Chondrocyte (in vitro differentiated cells): Measurements from ENCODE around the gene GNG2. TPM values are rescaled to one million over a fixed set of nuclear protein-coding genes. Genes with fewer than 3 reads are reported as not detected.

Source experiments
- DNase-seq: peaks from one replicate; pipeline ENCODE4 v3.0.0; 2021; ENCODE audit warnings: mixed read lengths, low spot score
- H3K27ac Mint-ChIP-seq: one replicate; pipeline ENCODE4 v1.8.0; 2021; ENCODE audit warnings: mild to moderate bottlenecking, moderate library complexity, mixed read lengths; ENCODE audit not compliant: unreplicated experiment
- H3K27me3 Mint-ChIP-seq: 2 replicates; pipeline ENCODE4 v1.8.0; 2021; ENCODE audit warnings: low read depth, mixed read lengths
- H3K36me3 Mint-ChIP-seq: 2 replicates; pipeline ENCODE4 v1.8.0; 2021; ENCODE audit warnings: low read depth, mixed read lengths
- H3K4me1 Mint-ChIP-seq: 2 replicates; pipeline ENCODE4 v1.8.0; 2021; ENCODE audit warnings: low read depth, mild to moderate bottlenecking, mixed read lengths
- H3K4me3 Mint-ChIP-seq: one replicate; pipeline ENCODE4 v1.8.0; 2021; ENCODE audit warnings: mild to moderate bottlenecking, moderate library complexity, mixed read lengths; ENCODE audit not compliant: unreplicated experiment
- H3K9me3 Mint-ChIP-seq: 2 replicates; pipeline ENCODE4 v1.8.0; 2021; ENCODE audit warnings: low read depth, mixed read lengths
- total RNA-seq: library from RNA; stranded (reverse); gene quantifications from 3 replicates; pipeline ENCODE4 v1.2.1, GENCODE V29; 2021
- TF ChIP-seq, protein P1 (sequence below): fragments of 200-600 bp; sonication (generic); IDR thresholded peaks from 2 replicates; pipeline ENCODE4 v1.5.0; 2021; ENCODE audit warnings: antibody characterized with exemption, mild to moderate bottlenecking, moderate library complexity

The GNG2 gene
- total RNA-seq, 1 donor from 2014 or later = 2.4 TPM

DNA sequence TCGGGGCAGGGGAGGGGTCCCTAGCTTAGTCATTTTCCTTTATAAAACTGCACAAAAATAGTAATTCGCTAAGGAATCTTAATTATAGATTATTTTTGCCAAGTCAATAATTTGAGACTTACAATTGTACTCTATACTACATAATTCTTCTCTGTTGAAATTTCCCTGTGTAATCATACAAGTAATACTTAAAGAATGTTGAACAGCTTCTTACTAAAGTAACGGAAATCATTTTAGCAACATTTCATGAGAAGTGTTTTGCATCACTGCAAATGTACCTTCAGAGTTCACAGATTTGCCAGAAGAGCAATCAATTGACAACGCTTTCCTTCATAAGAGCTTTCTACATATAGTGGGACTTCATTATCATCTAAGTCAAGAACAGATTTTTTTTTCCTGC, 7.9 kb upstream of the GNG2 start:
- TF ChIP-seq, protein P1, sequence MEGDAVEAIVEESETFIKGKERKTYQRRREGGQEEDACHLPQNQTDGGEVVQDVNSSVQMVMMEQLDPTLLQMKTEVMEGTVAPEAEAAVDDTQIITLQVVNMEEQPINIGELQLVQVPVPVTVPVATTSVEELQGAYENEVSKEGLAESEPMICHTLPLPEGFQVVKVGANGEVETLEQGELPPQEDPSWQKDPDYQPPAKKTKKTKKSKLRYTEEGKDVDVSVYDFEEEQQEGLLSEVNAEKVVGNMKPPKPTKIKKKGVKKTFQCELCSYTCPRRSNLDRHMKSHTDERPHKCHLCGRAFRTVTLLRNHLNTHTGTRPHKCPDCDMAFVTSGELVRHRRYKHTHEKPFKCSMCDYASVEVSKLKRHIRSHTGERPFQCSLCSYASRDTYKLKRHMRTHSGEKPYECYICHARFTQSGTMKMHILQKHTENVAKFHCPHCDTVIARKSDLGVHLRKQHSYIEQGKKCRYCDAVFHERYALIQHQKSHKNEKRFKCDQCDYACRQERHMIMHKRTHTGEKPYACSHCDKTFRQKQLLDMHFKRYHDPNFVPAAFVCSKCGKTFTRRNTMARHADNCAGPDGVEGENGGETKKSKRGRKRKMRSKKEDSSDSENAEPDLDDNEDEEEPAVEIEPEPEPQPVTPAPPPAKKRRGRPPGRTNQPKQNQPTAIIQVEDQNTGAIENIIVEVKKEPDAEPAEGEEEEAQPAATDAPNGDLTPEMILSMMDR = no peak
- no peaks in the 10 kb centered on the region for H3K36me3 Mint-ChIP-seq
- peaks cover 9% of the 10 kb centered on the region for H3K4me1 Mint-ChIP-seq
- DNase-seq = no peak
- H3K4me3 Mint-ChIP-seq = no peak overlapping the region
- no peak overlapping the region for H3K27ac Mint-ChIP-seq
- H3K9me3 Mint-ChIP-seq = peaks cover 7% of the 10 kb centered on the region
- H3K27me3 Mint-ChIP-seq = no peaks in the 10 kb centered on the region

DNA sequence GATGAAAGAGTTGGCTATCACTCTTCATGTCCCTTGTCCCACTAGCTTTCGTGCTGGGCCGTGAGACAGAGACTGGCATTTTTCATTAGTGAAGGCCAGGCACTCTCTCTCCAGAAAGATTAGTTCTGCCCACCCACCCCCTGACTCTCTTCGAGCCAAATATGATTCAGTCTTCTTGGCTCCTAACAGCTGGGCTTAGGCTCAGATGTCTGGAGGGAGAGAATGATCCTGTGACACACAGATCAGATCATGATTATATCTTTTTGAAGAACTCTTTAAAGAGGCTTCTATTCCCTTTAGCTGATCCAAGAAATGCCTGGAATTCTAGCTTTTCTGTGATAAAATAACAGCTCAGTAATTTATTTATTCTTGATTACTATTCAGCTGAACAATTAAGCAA, 5.2 kb upstream of the GNG2 start:
- Mint-ChIP-seq H3K9me3 (peaks cover 7% of the 10 kb centered on the region), H3K27ac (no peak overlapping the region), H3K4me3 (no peak overlapping the region), H3K27me3 (no peaks in the 10 kb centered on the region), H3K36me3 (no peaks in the 10 kb centered on the region), H3K4me1 (peaks cover 13% of the 10 kb centered on the region)
- TF ChIP-seq, protein P1 = no peak
- no peak for DNase-seq

DNA sequence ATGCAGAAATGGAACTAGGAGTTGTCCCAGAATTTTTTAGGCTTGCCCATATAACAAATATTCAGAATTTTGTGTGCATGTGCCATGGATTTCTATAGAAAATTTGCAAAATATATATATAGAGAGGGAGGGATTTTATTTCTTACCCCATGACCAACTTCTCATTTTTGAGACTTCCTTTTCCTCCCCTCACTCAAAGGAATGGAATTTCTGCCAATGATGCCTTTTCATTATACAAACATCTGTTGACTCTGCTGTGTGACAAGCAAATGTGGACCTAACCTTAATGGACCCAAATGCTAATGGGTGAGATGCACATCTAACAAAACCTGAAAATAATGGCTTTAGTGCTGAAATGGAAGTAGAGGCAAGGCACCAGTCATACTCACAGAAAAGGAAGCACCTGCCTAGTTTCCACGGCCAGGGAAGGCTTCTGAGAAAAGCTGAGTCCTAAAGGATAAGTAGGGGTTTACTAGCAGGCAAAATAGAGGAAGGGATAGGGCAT, 3.6 kb upstream of the GNG2 start:
- Mint-ChIP-seq H3K36me3 (no peaks in the 10 kb centered on the region), H3K27me3 (no peaks in the 10 kb centered on the region), H3K9me3 (peaks cover 7% of the 10 kb centered on the region), H3K4me3 (no peak overlapping the region), H3K27ac (no peak overlapping the region), H3K4me1 (peaks cover 27% of the 10 kb centered on the region)
- TF ChIP-seq, protein P1 = no peak
- no peak for DNase-seq

DNA sequence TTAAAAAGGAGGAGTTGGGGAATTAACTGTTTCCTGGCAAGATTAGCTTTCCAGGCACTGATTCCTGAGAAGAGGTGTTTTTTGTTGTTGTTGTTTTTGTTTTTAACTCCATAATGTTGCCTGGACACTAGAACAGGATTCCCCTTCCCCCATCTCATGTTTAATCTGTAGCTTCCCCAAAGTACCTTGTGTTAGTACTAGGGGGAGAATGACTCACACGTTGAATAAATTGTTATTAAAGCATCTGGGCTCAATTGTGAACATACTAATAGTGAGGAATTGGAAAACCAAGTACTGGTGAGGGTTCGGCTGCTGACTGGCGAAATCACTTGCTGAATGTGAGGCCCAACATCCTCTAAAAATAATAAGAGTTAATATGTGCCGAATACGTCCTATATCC, 1.3 kb upstream of the GNG2 start:
- Mint-ChIP-seq H3K36me3 (no peaks in the 10 kb centered on the region), H3K4me3 (no peak overlapping the region), H3K27me3 (no peaks in the 10 kb centered on the region), H3K4me1 (peaks cover 23% of the 10 kb centered on the region), H3K27ac (no peak overlapping the region), H3K9me3 (peaks cover 7% of the 10 kb centered on the region)
- TF ChIP-seq, protein P1 = no peak
- no peak for DNase-seq

DNA sequence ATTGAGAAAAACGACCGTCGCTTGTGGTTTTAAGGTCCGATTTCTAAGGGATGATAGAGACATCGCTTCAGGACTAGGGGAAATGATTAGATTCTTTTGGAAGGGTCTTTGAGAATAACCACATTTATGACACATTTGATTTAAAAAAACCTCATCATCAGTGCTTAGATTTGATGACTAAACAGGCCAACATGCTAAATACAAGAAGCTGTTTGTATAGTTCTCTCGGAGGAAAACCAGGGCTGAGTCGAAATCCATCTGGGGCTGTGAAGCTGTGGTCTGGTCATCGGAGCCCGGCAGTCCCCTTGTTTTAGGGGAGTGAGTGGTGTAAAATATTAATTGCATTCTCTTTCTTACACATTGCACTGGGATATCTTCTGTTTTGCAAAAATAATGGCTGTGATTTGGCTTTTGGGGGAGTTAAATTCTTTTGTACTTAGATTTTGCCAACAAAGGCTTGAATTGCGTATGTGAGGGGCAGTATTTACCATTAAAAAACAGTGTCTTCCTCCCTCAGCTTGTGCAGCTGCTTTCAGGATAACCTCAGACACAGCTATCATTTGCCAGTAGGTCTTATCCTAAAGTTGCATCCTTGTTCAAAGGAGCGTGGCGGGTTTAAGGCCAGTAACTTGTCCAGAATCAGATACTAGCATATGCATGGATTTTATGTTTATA, 550 bp downstream of the GNG2 start:
- H3K36me3 Mint-ChIP-seq = no peaks in the 10 kb centered on the region
- peaks cover 7% of the 10 kb centered on the region for H3K9me3 Mint-ChIP-seq
- H3K4me3 Mint-ChIP-seq = peak overlapping the region; percentile 76
- H3K27me3 Mint-ChIP-seq = no peaks in the 10 kb centered on the region
- peaks cover 18% of the 10 kb centered on the region for H3K4me1 Mint-ChIP-seq
- TF ChIP-seq, protein P1 = peak; percentile 13
- H3K27ac Mint-ChIP-seq = peak overlapping the region; percentile 76
- no peak for DNase-seq
